Ascending aorta (tissue), 1 donor: ENCODE data around the gene CCDC184. TPM values are rescaled to one million over a fixed set of nuclear protein-coding genes. Genes with fewer than 3 reads are reported as not detected.

ENCODE experiments used
- total RNA-seq: library from RNA; depleted of rRNA; stranded (reverse); fragments of >200 nt; gene quantifications from one replicate; pipeline ENCODE4 v1.1.0, GENCODE V29; 2016

The CCDC184 gene
- total RNA-seq, 1 donor from 2014 or later: 1.6 TPM

Other genes starting within 250 kb of the CCDC184 start
- gene TMEM106C, start 220.0 kb upstream of the CCDC184 start, total RNA-seq: 120 TPM
- gene COL2A1, start 179.2 kb upstream of the CCDC184 start, total RNA-seq: not detected
- 11.3 TPM for gene SENP1, start 77.6 kb upstream of the CCDC184 start, total RNA-seq
- gene PFKM, start 64.3 kb upstream of the CCDC184 start, total RNA-seq: 19.6 TPM
- gene ASB8, start 26.1 kb upstream of the CCDC184 start, total RNA-seq: 23.7 TPM
- not detected for gene OR10AD1, start 19.6 kb downstream of the CCDC184 start, total RNA-seq
- 10.9 TPM for gene ZNF641, start 167.3 kb downstream of the CCDC184 start, total RNA-seq